Neural cell (in vitro differentiated cells): ENCODE data around the gene MTA1. TPM values are rescaled to one million over a fixed set of nuclear protein-coding genes. Genes with fewer than 3 reads are reported as not detected.

Experiments
- H2AFZ ChIP-seq: fragments of 200-600, 300-800 bp; sonication (generic), shearing (Covaris generic); 2 replicates; pipeline ENCODE4 v1.6.0; 2014; ENCODE audit warnings: low read depth, mild to moderate bottlenecking, antibody characterized with exemption, low read length, moderate library complexity
- H3F3A ChIP-seq: fragments of 200-600 bp; shearing (Covaris generic); 2 replicates; pipeline ENCODE4 v1.6.1; 2016; ENCODE audit warnings: mild to moderate bottlenecking, moderate library complexity, mixed read lengths, antibody characterized with exemption, low read length; ENCODE audit not compliant: insufficient read depth, poor library complexity, severe bottlenecking
- H3K27ac ChIP-seq: fragments of 200-600, 300-800 bp; sonication (generic), shearing (Covaris generic); 2 replicates; pipeline ENCODE4 v1.5.1; 2014; ENCODE audit warnings: mild to moderate bottlenecking, low read length, moderate library complexity
- H3K27me3 ChIP-seq: fragments of 300-800, 200-600 bp; sonication (generic), shearing (Covaris generic); 2 replicates; pipeline ENCODE4 v1.6.0; 2014; ENCODE audit warnings: mild to moderate bottlenecking, low read depth, low read length, moderate library complexity; ENCODE audit not compliant: insufficient read depth
- H3K36me3 ChIP-seq: fragments of 300-800, 200-600 bp; sonication (generic), shearing (Covaris generic); 2 replicates; pipeline ENCODE4 v1.5.1; 2014; ENCODE audit warnings: mild to moderate bottlenecking, antibody characterized with exemption, low read length, moderate library complexity; ENCODE audit not compliant: insufficient read depth
- H3K4me2 ChIP-seq: fragments of 300-800, 200-600 bp; sonication (generic), shearing (Covaris generic); 2 replicates; pipeline ENCODE4 v1.6.0; 2014; ENCODE audit warnings: mild to moderate bottlenecking, low read length
- H3K4me3 ChIP-seq: fragments of 300-800, 200-600 bp; sonication (generic), shearing (Covaris generic); 2 replicates; pipeline ENCODE4 v1.5.1; 2014; ENCODE audit warnings: mild to moderate bottlenecking, low read length, moderate library complexity
- H3K79me2 ChIP-seq: fragments of 200-600 bp; shearing (Covaris generic); replicated peaks from 2 replicates; pipeline ENCODE4 v1.6.0; 2014; ENCODE audit warnings: mild to moderate bottlenecking, low read length, moderate library complexity; ENCODE audit not compliant: insufficient read depth
- H3K9ac ChIP-seq: fragments of 300-800, 200-600 bp; sonication (generic), shearing (Covaris generic); 2 replicates; pipeline ENCODE4 v1.6.1; 2016; ENCODE audit warnings: mild to moderate bottlenecking, low read length, mixed read lengths
- H3K9me2 ChIP-seq: fragments of 200-600 bp; shearing (Covaris generic); 2 replicates; pipeline ENCODE4 v1.6.1; 2016; ENCODE audit warnings: mild to moderate bottlenecking, low read length, mixed read lengths; ENCODE audit not compliant: insufficient read depth
- H3K9me3 ChIP-seq: fragments of 200-600, 300-800 bp; sonication (generic), shearing (Covaris generic); 2 replicates; pipeline ENCODE4 v1.6.1; 2016; ENCODE audit warnings: mild to moderate bottlenecking, mixed run types, low read length, moderate library complexity, mixed read lengths
- H4K20me1 ChIP-seq: fragments of 200-600 bp; shearing (Covaris generic); 2 replicates; pipeline ENCODE4 v1.6.1; 2016; ENCODE audit warnings: mild to moderate bottlenecking, mixed run types; ENCODE audit not compliant: insufficient read depth
- EP300 ChIP-seq: fragments of 450-650 bp; conservative IDR thresholded peaks from 2 replicates; pipeline ENCODE4 v1.6.1; 2014; ENCODE audit warnings: antibody characterized with exemption, mild to moderate bottlenecking, moderate library complexity; ENCODE audit not compliant: poor library complexity, severe bottlenecking
- EZH2 ChIP-seq: fragments of 200-600, 300-800 bp; shearing (Covaris generic), sonication (generic); IDR thresholded peaks from 2 replicates; pipeline ENCODE4 v1.6.1; 2014; ENCODE audit warnings: antibody characterized with exemption, low read length, borderline replicate concordance, mild to moderate bottlenecking; ENCODE audit not compliant: insufficient read depth, poor library complexity, severe bottlenecking
- MXI1 ChIP-seq: fragments of 450-650 bp; conservative IDR thresholded peaks from 2 replicates; pipeline ENCODE4 v1.6.1; 2014; ENCODE audit warnings: antibody characterized with exemption, mild to moderate bottlenecking; ENCODE audit not compliant: poor library complexity, severe bottlenecking
- POLR2AphosphoS5 ChIP-seq: IDR thresholded peaks from 2 replicates; pipeline ENCODE4 v1.6.1; 2012
- RAD21 ChIP-seq: fragments of 450-650 bp; conservative IDR thresholded peaks from 2 replicates; pipeline ENCODE4 v1.6.1; 2014; ENCODE audit warnings: antibody characterized with exemption, mild to moderate bottlenecking, moderate library complexity
- SMC3 ChIP-seq: fragments of 450-650 bp; conservative IDR thresholded peaks from 2 replicates; pipeline ENCODE4 v1.6.1; 2014; ENCODE audit warnings: antibody characterized with exemption, mild to moderate bottlenecking, moderate library complexity; ENCODE audit not compliant: poor library complexity
- TAF1 ChIP-seq: IDR thresholded peaks from 2 replicates; pipeline ENCODE4 v1.6.1; 2012; ENCODE audit warnings: low read depth
- polyA plus RNA-seq: library from polyadenylated mRNA; depleted of rRNA; stranded (reverse); fragments of >200 nt; gene quantifications from 2 replicates; pipeline ENCODE4 v1.2.3, GENCODE V29; 2014
- TF ChIP-seq, protein P1 (sequence below): IDR thresholded peaks from 2 replicates; pipeline ENCODE4 v1.6.1; 2012; ENCODE audit warnings: borderline replicate concordance
- TF ChIP-seq, protein P2 (sequence below): fragments of 450-650 bp; IDR thresholded peaks from 2 replicates; pipeline ENCODE4 v1.5.1; 2014; ENCODE audit warnings: antibody characterized with exemption, mild to moderate bottlenecking, moderate library complexity; ENCODE audit not compliant: poor library complexity, severe bottlenecking

MTA1 gene
- polyA plus RNA-seq, 1 donor from 2014 or later: 94.0 TPM

DNA sequence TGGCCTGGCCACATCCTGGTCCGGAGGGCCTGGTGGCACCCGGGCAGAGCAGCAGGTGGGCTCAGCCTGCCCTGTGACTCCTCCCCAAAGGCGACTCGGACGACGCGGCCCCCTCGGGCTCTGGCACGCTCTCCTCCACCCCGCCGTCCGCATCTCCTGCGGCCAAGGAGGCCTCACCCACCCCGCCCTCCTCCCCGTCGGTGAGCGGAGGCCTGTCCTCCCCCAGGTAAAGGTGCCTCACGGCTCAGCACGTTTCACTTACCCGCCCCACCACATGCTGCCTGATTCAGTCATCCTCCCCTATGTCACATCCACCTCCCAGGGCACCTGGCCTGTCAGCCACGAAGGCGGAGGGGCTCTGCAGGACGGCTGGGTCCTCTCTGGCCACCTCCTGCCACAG, 28.1 kb upstream of the MTA1 start:
- no peaks in the 10 kb centered on the region for H3K27me3 ChIP-seq
- H3K4me3 ChIP-seq: no peak overlapping the region
- no peaks in the 10 kb centered on the region for H3F3A ChIP-seq
- TF ChIP-seq EP300 (no peak), MXI1 (no peak), EZH2 (no peak), SMC3 (no peak), TAF1 (no peak), RAD21 (no peak), POLR2AphosphoS5 (no peak)
- TF ChIP-seq, protein P1, sequence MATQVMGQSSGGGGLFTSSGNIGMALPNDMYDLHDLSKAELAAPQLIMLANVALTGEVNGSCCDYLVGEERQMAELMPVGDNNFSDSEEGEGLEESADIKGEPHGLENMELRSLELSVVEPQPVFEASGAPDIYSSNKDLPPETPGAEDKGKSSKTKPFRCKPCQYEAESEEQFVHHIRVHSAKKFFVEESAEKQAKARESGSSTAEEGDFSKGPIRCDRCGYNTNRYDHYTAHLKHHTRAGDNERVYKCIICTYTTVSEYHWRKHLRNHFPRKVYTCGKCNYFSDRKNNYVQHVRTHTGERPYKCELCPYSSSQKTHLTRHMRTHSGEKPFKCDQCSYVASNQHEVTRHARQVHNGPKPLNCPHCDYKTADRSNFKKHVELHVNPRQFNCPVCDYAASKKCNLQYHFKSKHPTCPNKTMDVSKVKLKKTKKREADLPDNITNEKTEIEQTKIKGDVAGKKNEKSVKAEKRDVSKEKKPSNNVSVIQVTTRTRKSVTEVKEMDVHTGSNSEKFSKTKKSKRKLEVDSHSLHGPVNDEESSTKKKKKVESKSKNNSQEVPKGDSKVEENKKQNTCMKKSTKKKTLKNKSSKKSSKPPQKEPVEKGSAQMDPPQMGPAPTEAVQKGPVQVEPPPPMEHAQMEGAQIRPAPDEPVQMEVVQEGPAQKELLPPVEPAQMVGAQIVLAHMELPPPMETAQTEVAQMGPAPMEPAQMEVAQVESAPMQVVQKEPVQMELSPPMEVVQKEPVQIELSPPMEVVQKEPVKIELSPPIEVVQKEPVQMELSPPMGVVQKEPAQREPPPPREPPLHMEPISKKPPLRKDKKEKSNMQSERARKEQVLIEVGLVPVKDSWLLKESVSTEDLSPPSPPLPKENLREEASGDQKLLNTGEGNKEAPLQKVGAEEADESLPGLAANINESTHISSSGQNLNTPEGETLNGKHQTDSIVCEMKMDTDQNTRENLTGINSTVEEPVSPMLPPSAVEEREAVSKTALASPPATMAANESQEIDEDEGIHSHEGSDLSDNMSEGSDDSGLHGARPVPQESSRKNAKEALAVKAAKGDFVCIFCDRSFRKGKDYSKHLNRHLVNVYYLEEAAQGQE: no peak
- TF ChIP-seq, protein P2, sequence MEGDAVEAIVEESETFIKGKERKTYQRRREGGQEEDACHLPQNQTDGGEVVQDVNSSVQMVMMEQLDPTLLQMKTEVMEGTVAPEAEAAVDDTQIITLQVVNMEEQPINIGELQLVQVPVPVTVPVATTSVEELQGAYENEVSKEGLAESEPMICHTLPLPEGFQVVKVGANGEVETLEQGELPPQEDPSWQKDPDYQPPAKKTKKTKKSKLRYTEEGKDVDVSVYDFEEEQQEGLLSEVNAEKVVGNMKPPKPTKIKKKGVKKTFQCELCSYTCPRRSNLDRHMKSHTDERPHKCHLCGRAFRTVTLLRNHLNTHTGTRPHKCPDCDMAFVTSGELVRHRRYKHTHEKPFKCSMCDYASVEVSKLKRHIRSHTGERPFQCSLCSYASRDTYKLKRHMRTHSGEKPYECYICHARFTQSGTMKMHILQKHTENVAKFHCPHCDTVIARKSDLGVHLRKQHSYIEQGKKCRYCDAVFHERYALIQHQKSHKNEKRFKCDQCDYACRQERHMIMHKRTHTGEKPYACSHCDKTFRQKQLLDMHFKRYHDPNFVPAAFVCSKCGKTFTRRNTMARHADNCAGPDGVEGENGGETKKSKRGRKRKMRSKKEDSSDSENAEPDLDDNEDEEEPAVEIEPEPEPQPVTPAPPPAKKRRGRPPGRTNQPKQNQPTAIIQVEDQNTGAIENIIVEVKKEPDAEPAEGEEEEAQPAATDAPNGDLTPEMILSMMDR: no peak
- H3K9ac ChIP-seq: no peak overlapping the region
- H4K20me1 ChIP-seq: no peaks in the 10 kb centered on the region
- no peak overlapping the region for H3K4me2 ChIP-seq
- no peak overlapping the region for H2AFZ ChIP-seq
- H3K27ac ChIP-seq: no peak overlapping the region
- H3K79me2 ChIP-seq: no peaks in the 10 kb centered on the region
- no peaks in the 10 kb centered on the region for H3K9me3 ChIP-seq
- H3K36me3 ChIP-seq: no peaks in the 10 kb centered on the region
- no peaks in the 10 kb centered on the region for H3K9me2 ChIP-seq

DNA sequence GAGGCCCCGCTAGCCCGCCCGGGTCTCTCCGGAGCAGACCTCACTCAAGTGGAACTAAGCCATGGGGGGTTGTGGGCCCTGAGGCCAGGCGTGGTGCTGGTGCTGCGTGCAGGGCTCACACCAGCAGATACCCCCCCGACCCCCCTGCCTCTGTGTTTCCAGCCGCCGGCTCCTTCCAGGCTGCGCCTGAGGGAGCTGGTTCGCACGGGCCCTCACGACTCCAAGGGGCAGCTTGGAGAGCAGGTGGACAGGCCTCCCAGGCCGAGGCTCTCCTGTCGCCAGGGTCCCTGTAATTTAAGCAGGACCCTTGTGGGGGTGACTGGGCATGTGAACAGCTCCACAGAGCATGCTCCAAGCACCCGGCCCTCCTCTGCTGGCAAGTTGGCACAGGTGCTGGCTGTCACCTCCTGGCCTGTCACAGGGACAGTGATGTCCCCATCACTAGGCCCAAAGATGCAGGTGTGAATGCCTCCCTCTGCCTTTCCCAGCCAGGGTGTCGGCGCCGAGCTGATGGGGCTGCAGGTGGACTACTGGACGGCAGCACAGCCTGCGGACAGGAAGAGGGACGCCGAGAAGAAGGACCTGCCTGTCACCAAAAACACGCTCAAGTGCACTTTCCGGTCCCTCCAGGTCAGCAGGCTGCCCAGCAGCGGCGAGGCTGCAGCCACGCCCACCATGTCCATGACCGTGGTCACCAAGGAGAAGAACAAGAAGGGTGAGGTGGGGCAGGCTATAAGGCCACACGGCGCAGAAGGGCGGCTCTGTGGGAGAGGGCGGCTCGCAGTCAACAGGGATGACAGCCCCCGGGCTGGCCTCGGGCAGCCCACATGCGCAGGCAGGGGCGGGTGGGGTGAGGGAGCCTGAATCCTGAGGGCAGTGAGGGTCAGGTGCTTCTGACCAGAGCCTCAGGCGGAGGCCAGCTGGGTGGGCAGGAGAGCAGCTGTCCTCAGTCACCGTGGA, 27.2 kb upstream of the MTA1 start:
- Histone ChIP-seq H3K9me3 (no peaks in the 10 kb centered on the region), H3K36me3 (no peaks in the 10 kb centered on the region), H3F3A (no peaks in the 10 kb centered on the region), H3K9ac (no peak overlapping the region), H4K20me1 (no peaks in the 10 kb centered on the region), H3K27ac (no peak overlapping the region), H3K4me2 (no peak overlapping the region), H3K4me3 (no peak overlapping the region), H3K9me2 (no peaks in the 10 kb centered on the region), H3K79me2 (no peaks in the 10 kb centered on the region), H2AFZ (no peak overlapping the region), H3K27me3 (no peaks in the 10 kb centered on the region)
- TF ChIP-seq SMC3 (no peak), EZH2 (no peak), MXI1 (no peak), EP300 (no peak), POLR2AphosphoS5 (no peak), RAD21 (no peak)
- TF ChIP-seq, protein P1: no peak
- TF ChIP-seq, protein P2: no peak
